Right lobe of liver (tissue), 6 donors: ENCODE data around the gene UBA1. TPM values are rescaled to one million over a fixed set of nuclear protein-coding genes. Genes with fewer than 3 reads are reported as not detected.
A peak's percentile ranks its signal among the peaks of the same experiment; 100 is the strongest.

Source experiments
- ATAC-seq, 4 donors: fragments of 200-7000 bp; cut with Tn5 transposase; one replicate each; pipeline ENCODE4 v1.9.1; 2020; ENCODE audit warnings: mild to moderate bottlenecking in 4 of 4, moderate library complexity in 4 of 4
- DNase-seq, 3 donors: peaks; one replicate each; pipeline ENCODE4 v3.0.0-alpha.2; 2020
- H3K27ac ChIP-seq, 3 donors: fragments of 200-600 bp; one replicate each; pipeline ENCODE4 v1.8.0; 2022
- H3K27me3 ChIP-seq, 2 donors: fragments of 200-600 bp; one replicate each; pipeline ENCODE4 v1.8.0; 2022
- H3K36me3 ChIP-seq, 4 donors: fragments of 200-600 bp; sonication (generic) in 1 of 4; one replicate each; pipeline versions ENCODE4 v1.5.1 to v1.8.0; 2017 to 2022; ENCODE audit warnings: control low read depth in 1 of 4
- H3K4me1 ChIP-seq, 4 donors: fragments of 200-600 bp; sonication (generic) in 1 of 4; one replicate each; pipeline versions ENCODE4 v1.5.1 to v1.8.0; 2017 to 2022; ENCODE audit warnings: control low read depth in 1 of 4
- H3K4me3 ChIP-seq, 3 donors: fragments of 200-600 bp; one replicate each; pipeline ENCODE4 v1.8.0; 2022
- H3K9me3 ChIP-seq, 4 donors: fragments of 200-600 bp; sonication (generic) in 1 of 4; one replicate each; pipeline versions ENCODE4 v1.5.1 to v1.8.0; 2017 to 2022; ENCODE audit warnings: control low read depth in 1 of 4
- POLR2A ChIP-seq: fragments of 450-650 bp; IDR thresholded peaks from one replicate; pipeline ENCODE4 v1.6.1; 2017; ENCODE audit warnings: antibody characterized with exemption, mild to moderate bottlenecking
- WGBS: methylation state at CpG from one replicate; pipeline ENCODE4 v1.1.6; 2018; ENCODE audit warnings: low coverage, low lambda C conversion rate; ENCODE audit not compliant: insufficient coverage; ENCODE audit errors: missing lambda C conversion rate; 5-methylcytosine and 5-hydroxymethylcytosine counted together
- intact Hi-C, 2 donors: fragments of 100-400 bp; cut with DNase I; formaldehyde crosslinking; loops; one replicate each; pipeline versions ENCODE4 v1.11.2 to v1.14.1; 2022
- total RNA-seq, 6 experiments: library from RNA; depleted of rRNA in 2 of 6; stranded (reverse); fragments of >200 nt in 2 of 6; fragmentation: NEBNext Ultra II Directional in 3 of 6; extraction: Animal tissue kit (Norgen Biotek cat#: 25700) in 3 of 6; gene quantifications; one replicate each; pipeline versions ENCODE4 v1.1.0 to v1.2.4, GENCODE V29; 2016 to 2023
- TF ChIP-seq, protein P1 (sequence below), 4 donors: fragments of 200-600 bp in 3 of 4; fragments of 450-650 bp in 1 of 4; IDR thresholded peaks; one replicate each; pipeline versions ENCODE4 v1.5.1 to v1.8.0; 2016 to 2022; ENCODE audit warnings: antibody characterized with exemption in 4 of 4, mild to moderate bottlenecking in 2 of 4
- donor health status: DM: no; HTN: yes; CAD: no.
- donor health status: DM: no; HTN: no; CAD: no.
- donor health status: DM: no; HTN: no; CAD: no.
- donor health status: DM: no; HTN: yes; CAD: no.
- donor health status: DM: no; HTN: yes; CAD: no.

The UBA1 gene
- total RNA-seq, 6 experiments from 2014 or later, result 85.1 to 120 (median 107) TPM

DNA sequence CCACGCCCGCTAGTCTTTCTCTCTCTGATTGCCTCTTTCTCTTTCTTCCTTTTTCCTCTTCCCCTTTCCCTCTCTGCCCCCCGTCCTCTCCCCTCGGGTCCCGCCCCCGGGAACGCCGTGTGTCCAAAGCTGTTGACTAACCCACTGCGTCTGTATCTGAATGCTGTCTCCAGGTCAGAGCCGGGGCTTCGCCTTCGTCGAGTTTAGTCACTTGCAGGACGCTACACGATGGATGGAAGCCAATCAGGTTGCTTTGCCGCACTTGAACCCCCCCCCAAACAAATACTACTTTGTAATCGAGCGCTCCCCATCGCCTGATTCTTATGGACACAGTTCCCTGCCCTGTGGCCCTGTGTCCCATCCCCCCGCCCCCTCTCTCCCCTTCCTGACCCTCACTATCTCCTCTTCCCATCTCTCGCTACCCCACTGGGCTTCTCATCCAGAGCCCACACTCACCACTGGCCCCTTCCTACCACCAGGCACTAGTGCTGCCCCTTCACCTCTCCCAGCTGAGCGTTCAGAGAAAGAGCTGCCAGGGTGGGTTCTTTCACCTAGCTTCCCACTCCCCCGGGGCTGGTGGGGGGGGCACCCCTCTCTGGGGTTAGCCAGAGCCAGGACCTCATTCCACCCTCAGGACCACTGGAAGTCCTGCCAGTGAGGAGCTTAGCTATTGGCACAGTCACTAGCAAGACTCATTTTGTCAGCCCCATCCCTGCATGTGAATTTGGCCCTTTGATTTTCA is 18.6 kb upstream of the UBA1 start:
- Histone ChIP-seq H3K4me1 (no peaks in the 10 kb centered on the region), H3K27me3 (no peaks in the 10 kb centered on the region), H3K4me3 (no peak overlapping the region), H3K27ac (no peak overlapping the region), H3K9me3 (no peaks in the 10 kb centered on the region), H3K36me3 (peaks cover 0 to 35% (median 3%) of the 10 kb centered on the region in 4 donors)
- TF ChIP-seq, protein P1, sequence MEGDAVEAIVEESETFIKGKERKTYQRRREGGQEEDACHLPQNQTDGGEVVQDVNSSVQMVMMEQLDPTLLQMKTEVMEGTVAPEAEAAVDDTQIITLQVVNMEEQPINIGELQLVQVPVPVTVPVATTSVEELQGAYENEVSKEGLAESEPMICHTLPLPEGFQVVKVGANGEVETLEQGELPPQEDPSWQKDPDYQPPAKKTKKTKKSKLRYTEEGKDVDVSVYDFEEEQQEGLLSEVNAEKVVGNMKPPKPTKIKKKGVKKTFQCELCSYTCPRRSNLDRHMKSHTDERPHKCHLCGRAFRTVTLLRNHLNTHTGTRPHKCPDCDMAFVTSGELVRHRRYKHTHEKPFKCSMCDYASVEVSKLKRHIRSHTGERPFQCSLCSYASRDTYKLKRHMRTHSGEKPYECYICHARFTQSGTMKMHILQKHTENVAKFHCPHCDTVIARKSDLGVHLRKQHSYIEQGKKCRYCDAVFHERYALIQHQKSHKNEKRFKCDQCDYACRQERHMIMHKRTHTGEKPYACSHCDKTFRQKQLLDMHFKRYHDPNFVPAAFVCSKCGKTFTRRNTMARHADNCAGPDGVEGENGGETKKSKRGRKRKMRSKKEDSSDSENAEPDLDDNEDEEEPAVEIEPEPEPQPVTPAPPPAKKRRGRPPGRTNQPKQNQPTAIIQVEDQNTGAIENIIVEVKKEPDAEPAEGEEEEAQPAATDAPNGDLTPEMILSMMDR (IDR thresholded peaks at IDR 0.05), result no peak
- TF ChIP-seq POLR2A, result no peak
- no peak for ATAC-seq
- 75% methylated on average over 17 of the region's 23 CpGs for WGBS
- DNase-seq, result peak in 1 of 3 donors; percentile 11
- intact Hi-C loops, result no loop called here

DNA sequence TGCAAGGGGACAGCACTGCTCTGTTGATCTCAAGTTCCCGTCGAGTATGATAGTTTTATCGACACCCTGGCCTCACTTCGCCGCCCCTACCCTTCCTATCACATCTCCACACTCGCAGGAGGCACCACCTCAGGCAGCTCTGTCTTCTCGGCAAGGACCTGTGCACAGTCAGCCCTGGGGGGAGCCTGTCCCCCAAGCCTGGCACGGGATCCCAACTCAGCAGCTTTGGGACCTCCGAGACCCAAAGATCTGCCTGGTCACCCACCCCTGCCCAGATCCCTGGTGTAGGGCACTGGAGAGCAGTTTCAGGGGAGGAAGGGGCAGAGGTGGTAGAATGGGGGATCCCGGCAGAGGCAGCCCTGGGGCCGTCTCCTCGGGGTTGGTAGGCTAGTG is 18.0 kb upstream of the UBA1 start:
- DNase-seq, result peak in 1 of 3 donors; percentile 24
- no peaks in the 10 kb centered on the region for H3K9me3 ChIP-seq
- no peak overlapping the region for H3K4me3 ChIP-seq
- intact Hi-C loops, result no loop called here
- H3K36me3 ChIP-seq, result peaks cover 0 to 39% (median 3%) of the 10 kb centered on the region in 4 donors
- ATAC-seq, result no peak
- no peak for TF ChIP-seq POLR2A
- TF ChIP-seq, protein P1 (IDR thresholded peaks at IDR 0.05), result no peak
- no peaks in the 10 kb centered on the region for H3K4me1 ChIP-seq
- 81% methylated on average over 7 of the region's 12 CpGs for WGBS
- no peaks in the 10 kb centered on the region for H3K27me3 ChIP-seq
- no peak overlapping the region for H3K27ac ChIP-seq

DNA sequence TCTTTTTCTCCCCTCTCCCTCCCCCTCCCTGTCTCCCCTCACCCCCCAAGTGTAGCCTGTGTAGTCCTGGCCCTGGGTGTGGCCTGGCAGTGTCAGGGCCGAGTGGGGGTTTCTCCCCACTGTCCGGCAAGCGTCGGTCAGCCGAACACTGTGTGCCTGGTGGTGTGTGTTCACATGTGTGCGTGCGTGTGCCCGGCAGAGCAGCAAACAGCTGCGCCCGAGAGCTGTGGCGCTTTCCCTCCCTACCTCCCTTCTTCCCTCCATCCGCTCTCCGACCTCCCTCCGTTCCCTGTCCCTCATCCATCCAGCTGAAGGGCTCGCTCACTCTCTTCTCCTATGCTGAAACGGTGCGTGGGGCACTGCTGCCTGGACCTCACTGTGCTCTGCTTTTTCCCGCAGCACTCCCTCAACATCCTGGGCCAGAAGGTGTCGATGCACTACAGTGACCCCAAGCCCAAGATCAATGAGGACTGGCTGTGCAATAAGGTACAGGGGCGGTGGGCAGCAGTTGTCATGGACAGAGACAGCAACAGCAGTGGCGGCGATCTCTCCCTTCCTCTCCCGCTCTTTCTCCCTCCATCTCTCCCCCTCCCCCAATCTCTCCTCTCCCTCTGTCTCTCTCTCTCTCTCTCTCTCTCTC is 17.4 kb upstream of the UBA1 start:
- no peaks in the 10 kb centered on the region for H3K9me3 ChIP-seq
- ATAC-seq, result no peak
- H3K4me3 ChIP-seq, result no peak overlapping the region
- peak in 1 of 3 donors; percentile 25 for DNase-seq
- TF ChIP-seq, protein P1 (IDR thresholded peaks at IDR 0.05), result no peak
- no peak for TF ChIP-seq POLR2A
- intact Hi-C loops, result no loop called here
- no peaks in the 10 kb centered on the region for H3K27me3 ChIP-seq
- 86% methylated on average over 9 of the region's 23 CpGs for WGBS
- H3K36me3 ChIP-seq, result peaks cover 0 to 43% (median 3%) of the 10 kb centered on the region in 4 donors
- H3K4me1 ChIP-seq, result no peaks in the 10 kb centered on the region
- H3K27ac ChIP-seq, result no peak overlapping the region

DNA sequence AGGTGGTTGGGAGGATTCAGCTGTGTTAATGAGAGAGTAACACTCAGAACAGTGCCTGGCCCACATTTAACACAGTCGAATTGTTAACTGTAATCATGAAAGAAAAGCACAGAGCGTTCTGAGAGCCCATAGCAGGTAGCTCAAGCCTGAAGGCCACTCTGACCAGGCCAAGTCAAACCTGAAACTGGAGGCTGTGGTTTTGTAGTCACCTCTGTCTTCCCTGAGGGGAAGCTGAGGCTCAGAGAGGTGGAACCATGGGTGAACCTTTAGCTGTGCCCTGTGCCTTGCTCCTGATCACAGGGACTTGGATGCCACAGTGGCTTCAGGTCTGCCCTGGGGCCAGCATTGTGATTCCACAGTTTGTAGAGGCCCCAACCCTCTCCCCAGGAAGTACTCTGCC is 16.6 kb upstream of the UBA1 start:
- intact Hi-C loops, result no loop called here
- Histone ChIP-seq H3K4me1 (no peaks in the 10 kb centered on the region), H3K27ac (no peak overlapping the region), H3K9me3 (no peaks in the 10 kb centered on the region), H3K27me3 (no peaks in the 10 kb centered on the region), H3K36me3 (peaks cover 0 to 50% (median 4%) of the 10 kb centered on the region in 4 donors), H3K4me3 (no peak overlapping the region)
- no peak for TF ChIP-seq POLR2A
- TF ChIP-seq, protein P1 (IDR thresholded peaks at IDR 0.05), result no peak
- DNase-seq (peak in 1 of 3 donors; percentile 12), ATAC-seq (no peak)
- 32% methylated on average over 2 of the region's 2 CpGs for WGBS
